ENCODE results near the gene GRPEL1.

GRCh38 chr4:7075962-7076695 lies 8.3 kb upstream of the GRPEL1 start:
- no peak for TF ChIP-seq CTCF (conservative IDR thresholded peaks at IDR 0.05 in 1 of 2, IDR thresholded peaks at IDR 0.05 in 1 of 2; ENCODE audit: low read depth in 1 of 2, low read length in 2 of 2)
- TF ChIP-seq EZH2 (IDR thresholded peaks at IDR 0.05; ENCODE audit: low read length, missing control alignments): no peak

Measured in fibroblast of lung (primary cell).